Measurements from ENCODE around the gene KCNJ10.
"Not testable (repeated sequence)": the region's sequence is repeated elsewhere in the genome, so short reads cannot be mapped to it uniquely, and the experiment has no call there.

KCNJ10 gene

DNA sequence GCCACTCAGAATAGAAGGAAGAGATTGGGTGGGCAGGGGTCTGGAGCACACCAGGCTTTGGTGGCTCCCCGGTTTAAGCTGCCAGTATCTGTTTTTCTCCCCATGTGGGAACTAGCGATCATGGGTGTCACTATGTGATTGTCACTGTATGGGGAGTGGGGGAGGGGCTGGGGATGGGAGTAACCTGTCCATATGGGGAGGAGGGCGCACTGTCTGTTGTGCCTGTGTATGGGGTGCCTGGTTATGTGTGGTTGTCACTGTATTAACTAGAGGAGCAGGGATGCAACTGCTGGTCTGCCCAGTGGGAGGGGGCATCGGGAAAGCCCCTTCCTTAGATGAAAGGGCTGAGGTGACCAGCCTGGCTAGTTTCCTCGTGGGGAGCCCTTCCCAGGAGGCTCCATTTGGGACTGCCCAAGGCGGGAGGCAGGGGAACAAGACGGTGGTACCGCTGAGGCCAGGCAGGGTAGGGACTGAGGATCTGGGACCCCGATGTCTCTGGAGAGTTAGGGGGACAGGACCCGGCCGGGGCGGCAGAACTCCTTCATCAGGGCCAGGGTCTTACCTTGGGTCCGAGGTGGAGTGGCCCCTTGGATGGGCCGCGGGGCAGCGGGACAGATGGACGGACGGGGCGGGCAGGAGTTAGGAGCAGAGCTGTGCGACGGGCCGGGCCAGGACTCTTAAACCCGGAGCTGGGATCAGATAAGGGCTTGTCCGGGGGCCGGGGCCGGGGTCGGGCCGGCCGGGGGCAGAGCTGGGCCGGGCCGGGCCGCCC, at the start of gene KCNJ10:
KCNJ10 (minus strand) TSS at position 701 of the 772 bp plus-strand sequence. CDS start 27,628 bp downstream, outside the sequence.
- no peak for DNase-seq (ENCODE audit: extremely low read depth in 1 of 2, low read depth in 1 of 2)

DNA sequence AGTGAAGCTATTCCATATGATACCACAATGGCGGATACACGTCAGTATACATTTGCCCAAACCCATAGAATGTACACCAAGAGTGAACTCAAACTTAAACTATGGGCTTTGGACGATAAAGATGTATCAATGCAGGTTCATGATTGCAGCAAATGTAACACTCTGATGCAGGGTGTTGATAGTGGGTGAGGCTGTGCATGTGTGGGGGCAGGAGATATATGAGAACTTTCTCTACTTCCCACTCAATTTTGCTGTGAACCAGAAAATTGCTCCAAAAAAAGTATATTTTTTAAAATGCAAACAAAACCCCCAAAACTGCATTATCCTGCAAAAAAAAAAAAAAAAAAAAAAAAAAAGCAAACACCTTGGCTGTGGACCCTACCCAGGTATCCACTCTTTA, 49.0 kb upstream of the KCNJ10 start:
- DNase-seq (ENCODE audit: extremely low read depth in 1 of 2, low read depth in 1 of 2): no peak

DNA sequence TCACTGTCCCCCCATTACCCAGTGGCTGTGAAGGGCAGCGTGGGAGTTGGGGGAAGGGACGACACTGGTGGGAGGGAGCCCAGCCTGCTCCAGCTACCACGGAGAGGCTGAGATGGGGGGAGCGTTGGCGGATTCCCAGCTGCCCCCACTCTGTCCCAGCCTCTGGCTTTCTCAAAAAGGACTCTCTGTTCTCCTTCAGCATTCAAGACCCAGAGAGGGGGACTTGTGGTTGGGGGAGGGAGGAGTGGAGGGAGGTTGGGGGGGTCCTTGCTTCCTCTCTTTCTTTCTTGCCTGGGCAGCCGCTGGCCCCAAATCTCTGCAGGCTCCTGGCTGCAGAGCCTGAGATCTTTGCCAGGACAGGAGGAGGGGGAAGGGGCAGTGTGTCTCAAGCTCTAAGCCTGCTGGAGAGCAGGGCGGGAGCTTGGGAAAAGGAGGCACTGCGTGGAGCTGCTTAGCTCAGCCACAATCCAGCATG, 47.8 kb upstream of the KCNJ10 start:
- no peak for DNase-seq (ENCODE audit: extremely low read depth in 1 of 2, low read depth in 1 of 2)

DNA sequence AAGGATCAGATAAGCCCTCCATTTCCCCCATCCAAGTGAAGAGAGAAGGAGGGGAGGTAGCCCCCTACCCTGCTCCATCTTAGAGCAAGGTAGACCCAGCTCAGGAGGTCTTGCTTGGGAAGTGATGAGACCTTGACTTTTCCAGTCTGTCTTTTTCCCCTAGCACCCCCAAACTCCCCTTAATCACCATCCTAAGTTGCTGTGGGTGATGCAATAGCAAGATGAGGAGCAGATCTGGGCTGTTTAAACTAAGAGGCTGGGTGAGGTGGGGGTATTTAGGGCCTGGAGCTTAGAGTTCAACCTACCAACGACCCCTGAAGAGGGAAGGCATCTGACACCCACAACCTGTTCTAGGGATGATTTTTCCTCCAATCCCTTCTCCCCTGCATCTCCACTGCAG, 47.3 kb upstream of the KCNJ10 start:
- no peak for DNase-seq (ENCODE audit: extremely low read depth in 1 of 2, low read depth in 1 of 2)

DNA sequence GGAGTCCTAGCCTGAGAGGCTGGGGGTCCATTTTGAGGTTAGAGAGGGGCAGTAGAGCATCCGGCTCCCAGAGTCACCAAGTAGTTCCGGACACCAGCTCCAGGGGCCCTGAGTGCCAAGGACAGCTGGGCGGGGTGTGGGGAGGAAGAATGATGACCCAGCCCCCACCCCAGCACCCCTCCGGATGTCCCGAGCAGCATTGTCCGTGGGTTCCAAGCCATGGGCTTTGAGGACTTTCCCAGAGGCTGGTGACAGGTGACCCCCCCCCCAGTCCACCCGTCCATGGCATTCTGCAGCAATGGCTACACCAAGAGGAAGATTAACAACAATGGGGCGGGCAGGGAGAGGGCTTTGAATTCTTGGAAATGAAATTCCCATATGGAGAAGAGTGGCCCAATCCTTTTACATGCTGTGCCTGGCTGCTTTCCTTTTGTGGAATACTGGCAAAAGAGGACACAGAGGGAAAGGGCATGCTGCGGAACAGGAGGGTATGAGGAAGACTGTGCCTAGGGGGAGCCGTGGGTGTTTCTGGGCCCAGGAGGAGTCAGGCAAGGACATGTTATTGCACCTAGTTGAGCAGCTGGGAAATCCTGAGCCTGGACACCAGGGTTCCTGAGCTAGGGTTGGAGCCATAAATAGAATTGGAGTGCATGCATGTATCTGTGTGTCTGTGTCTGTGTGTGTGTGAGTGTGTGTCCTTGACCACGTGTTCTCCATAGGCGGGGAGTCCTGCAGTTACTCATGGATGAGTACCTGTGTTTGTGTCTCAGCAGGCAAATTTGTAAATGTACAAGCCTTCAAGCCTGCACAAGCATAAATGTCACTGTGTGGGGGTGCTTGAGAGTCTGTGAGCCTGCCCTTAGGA, 46.6 kb upstream of the KCNJ10 start:
- no peak for DNase-seq (ENCODE audit: extremely low read depth in 1 of 2, low read depth in 1 of 2)

DNA sequence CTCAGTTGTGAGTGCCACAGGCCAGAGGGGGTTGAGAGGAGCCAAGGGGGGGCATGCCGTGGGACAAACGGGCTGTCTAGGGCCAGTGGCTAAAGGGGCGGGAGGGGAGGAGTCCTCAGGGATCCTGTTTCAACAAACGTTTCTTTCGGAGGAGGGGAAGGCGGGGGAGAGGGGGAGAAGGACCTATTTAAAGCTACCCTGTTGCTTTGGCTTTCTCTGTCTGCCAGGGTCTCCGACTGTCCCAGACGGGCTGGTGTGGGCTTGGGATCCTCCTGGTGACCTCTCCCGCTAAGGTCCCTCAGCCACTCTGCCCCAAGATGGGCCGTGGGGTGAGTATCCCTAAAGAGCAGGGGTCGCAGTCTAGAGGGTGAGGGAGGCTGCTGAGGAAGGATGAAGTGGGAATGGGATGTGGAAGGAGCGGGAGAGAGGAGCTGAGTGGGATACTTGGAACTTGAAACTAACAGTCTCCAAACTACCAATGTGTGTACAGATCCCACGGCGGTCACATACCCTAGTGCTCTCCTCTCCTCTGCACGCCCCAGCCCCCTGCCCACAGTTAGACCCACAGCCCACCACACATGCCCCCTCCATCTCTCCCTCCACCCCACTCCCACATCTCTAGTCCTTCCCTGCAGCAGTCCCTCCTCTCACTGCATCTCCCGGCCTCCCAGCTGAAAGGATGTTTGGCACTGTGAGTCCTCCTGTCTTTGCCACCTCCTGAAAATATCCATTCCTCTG, 45.8 kb upstream of the KCNJ10 start, which contains the start of gene ATP1A2:
ATP1A2 (plus strand) TSS at position 215 of the 738 bp plus-strand sequence; CDS start at position 318, 103 bp downstream.
- DNase-seq (ENCODE audit: extremely low read depth in 1 of 2, low read depth in 1 of 2): no peak

DNA sequence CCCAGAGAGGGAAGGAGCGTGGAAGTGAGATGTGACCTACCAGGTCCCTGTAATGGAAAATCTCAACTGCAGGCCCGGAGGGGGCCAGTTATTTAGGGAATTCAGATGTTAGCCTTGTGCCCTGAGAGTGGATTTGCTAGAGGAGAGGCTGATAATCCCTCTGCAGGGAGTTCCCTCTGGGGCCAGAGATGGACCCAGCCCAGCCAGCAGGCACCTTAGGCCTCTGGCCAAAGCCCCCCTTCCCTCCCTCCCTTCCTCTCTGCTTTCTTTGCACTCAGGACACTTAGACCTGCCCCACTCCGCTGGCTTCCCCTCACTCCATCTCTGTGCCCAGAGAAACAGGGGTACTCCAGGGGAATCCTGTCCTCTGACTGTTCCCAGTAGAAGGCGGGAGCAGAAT, 44.1 kb upstream of the KCNJ10 start:
- DNase-seq (ENCODE audit: extremely low read depth in 1 of 2, low read depth in 1 of 2): no peak

DNA sequence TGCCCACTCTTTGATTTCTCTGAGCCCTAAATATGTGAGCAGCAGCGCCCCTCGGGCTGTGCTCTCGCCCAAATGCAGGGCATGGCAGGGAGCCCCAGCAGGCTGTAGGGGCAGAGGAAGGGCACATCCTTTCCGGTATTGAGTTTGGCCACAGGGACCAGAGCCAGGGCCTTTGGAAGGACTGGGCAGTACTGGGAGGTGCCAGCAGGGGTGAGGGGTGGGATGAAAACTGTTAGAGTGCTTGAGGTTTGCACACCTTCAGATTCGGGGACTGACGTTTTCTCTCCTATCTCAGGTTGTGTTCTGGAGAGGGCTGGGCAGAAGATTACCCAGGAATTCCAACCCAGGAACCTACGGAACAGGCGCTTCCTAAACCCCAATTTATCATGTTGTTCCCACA, 43.4 kb upstream of the KCNJ10 start:
- no peak for DNase-seq (ENCODE audit: extremely low read depth in 1 of 2, low read depth in 1 of 2)

DNA sequence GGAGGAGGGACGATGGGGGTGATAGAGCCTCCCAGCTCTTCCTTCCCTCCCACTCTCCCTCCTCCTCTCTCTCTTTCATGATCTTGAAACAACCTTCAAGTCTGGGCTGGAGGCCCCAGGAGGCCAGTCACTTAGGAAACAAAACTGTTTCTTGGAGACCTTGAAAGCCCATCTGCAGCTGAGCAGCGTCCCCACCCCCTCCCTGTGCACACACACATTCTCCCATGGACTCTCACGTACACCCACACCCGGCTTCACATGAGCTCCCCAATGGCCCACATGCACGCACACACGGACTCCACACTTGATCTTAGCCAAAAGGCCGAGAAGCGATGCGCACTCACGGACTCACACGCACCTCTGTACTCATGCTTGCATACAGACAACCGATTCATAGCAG, 42.4 kb upstream of the KCNJ10 start:
- DNase-seq (ENCODE audit: extremely low read depth in 1 of 2, low read depth in 1 of 2): no peak

DNA sequence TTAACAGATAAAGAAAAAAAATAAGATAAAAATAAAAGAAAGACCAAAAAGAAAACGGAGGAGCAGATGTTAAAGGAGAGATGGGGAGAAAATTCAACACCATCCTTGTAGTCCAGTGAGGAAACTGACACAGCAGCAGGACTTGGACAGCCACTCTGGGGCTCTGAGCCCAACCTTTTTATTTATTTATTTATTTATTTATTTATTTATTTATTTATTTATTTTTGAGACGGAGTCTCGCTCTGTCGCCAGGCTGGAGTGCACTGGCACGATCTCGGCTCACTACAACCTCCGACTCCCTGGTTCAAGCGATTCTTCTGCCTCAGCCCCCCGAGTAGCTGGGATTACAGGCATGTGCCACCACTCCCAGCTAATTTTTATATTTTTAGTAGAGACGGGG, 41.5 kb upstream of the KCNJ10 start:
- DNase-seq (ENCODE audit: extremely low read depth in 1 of 2, low read depth in 1 of 2): not testable (repeated sequence)

DNA sequence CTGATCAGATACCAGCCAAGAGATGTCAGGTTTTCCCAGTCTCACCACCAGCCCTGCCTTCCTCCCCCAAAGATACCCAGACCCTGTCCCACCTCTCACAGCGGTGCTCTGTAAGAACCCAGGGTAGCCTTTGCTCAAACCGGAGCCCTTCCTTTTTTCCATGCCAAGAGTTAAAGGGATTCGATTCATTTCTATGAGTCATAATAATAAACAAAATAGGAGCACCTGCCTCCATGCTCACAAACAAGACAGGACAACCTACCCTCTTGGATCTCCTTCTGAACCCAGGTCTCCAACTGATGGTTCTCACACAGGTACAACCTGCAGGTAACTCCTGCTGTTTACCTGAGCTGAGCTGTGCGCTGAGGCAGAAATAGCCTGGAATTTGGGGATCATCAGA, 39.7 kb upstream of the KCNJ10 start:
- no peak for DNase-seq (ENCODE audit: extremely low read depth in 1 of 2, low read depth in 1 of 2)

DNA sequence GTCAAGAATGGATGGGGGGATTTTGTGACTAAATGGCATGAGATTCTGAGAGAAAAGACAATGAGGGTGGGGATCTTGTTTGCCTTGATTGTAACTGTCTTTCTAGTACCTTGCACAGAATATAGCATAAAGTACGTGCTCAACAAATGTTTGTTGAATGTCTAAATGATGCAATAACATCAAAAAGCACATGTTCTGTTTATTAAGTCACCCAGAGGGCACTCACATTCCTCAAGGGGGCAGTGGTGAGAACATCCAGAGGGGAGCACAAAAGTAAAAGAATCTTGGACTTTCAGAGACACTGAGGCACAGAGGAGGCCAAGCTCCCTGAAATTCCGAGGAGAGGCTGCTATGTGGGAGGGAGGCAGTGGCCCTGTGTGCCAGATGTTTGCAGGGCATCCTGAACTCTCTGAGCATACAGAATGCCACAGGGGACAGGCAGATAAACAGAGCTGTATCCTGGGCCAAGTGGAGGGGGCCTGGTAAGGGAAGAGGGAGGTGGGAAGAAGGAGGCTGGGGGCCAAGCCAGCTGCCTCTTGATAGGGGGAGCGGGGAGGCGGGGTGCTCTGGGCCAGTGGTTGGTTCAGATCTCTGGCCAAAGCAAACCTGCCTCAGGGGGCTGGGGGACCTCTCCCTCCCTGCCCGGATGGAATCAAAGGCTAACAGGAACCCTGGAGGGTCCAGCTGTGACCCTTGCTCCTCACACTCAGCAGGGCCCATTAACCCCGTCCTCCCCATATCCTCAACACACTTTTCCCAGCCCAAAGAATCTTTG, 39.1 kb upstream of the KCNJ10 start:
- DNase-seq (ENCODE audit: extremely low read depth in 1 of 2, low read depth in 1 of 2): peak in 1 of 2 donors; percentile 28

DNA sequence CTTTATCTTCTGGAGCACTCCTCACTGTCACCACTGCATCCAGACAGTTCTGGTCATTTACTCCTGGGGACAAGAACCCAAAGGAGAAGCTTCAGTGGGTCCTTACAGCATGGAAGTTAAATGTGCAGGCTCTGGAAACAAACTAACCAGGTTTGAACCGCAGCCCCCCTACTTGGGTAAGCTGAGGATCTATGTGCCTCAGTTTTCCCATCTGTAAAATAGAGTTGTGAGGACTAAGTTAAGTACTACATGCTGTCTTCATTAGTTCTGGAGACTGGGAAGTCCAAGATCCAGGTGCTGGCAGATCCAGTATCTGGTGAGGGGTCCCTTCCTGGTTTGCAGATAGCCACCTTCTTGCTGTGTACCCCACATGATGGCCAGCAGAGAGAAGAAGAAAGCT, 37.6 kb upstream of the KCNJ10 start:
- no peak for DNase-seq (ENCODE audit: extremely low read depth in 1 of 2, low read depth in 1 of 2)

DNA sequence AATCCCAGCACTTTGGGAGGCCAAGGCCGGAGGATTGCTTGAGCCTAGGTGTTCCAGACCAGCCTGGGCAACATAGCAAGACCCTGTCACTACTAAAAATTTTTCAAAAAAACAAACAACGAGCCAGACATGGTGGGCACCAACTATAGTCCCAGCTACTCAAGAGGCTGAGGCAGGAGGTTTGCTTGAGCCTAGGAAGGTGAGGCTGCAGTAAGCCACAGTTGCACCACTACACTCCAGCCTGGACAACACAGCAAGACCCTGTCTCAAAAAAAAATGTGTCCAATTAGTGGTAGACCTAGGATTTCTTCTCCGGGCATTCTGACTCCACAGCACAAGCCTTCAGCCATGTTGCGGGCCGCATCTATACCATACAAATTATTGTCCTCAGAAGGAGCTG, 35.2 kb upstream of the KCNJ10 start:
- no peak for DNase-seq (ENCODE audit: extremely low read depth in 1 of 2, low read depth in 1 of 2)

DNA sequence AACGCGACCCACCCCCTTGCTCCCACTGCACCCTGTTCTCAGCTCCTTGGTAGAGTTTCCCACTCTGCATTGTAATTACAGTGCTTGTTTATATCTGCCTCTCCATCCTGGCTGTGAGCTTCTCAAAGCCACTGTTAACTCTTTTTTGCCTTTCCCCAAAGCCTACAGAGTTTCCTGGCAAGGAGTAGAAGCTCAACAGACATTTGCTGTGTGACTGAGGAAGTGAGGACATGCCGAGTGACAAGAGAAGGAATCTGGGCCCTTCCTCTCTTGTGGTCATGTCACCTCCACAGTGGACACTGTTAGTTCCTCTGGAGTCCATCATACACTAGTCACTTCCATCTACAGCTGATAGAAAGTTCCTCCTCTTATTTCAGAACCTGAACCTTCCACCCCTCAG, 34.5 kb upstream of the KCNJ10 start:
- DNase-seq (ENCODE audit: extremely low read depth in 1 of 2, low read depth in 1 of 2): no peak

DNA sequence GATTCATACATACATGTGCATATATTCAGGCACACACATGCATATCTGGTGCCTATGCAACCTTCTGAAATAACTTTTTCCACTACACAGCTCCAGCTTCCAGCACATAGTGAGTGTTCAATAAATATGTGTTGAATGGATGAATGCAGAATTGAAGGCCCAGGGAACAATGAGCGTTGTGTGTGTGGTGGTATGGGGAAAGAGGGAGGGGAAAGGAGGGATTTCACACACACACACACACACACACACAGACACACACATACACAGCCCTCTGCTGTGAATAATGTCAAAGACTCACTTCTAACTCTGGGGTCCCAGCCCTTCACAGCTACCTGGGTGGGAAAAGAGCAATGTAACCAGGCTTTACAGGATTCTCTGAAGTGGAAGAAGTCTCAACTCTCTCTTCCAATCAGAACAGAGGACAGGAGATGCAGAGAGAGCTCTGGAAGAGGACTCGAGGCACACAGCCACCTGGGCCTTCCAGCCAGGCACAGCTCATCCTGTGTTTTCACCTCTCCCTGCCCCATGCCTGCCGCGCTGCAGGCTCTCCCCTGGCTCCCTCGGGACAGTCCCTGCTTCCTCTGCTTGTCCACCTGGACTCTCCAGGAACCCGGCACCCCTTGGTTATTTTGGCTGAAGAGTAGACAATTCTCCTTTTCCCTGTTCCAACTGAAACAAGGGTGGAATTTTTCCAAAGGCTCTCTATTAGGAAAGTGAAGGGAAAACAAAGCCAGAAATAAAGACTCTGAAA, 33.9 kb upstream of the KCNJ10 start:
- DNase-seq (ENCODE audit: extremely low read depth in 1 of 2, low read depth in 1 of 2): no peak

DNA sequence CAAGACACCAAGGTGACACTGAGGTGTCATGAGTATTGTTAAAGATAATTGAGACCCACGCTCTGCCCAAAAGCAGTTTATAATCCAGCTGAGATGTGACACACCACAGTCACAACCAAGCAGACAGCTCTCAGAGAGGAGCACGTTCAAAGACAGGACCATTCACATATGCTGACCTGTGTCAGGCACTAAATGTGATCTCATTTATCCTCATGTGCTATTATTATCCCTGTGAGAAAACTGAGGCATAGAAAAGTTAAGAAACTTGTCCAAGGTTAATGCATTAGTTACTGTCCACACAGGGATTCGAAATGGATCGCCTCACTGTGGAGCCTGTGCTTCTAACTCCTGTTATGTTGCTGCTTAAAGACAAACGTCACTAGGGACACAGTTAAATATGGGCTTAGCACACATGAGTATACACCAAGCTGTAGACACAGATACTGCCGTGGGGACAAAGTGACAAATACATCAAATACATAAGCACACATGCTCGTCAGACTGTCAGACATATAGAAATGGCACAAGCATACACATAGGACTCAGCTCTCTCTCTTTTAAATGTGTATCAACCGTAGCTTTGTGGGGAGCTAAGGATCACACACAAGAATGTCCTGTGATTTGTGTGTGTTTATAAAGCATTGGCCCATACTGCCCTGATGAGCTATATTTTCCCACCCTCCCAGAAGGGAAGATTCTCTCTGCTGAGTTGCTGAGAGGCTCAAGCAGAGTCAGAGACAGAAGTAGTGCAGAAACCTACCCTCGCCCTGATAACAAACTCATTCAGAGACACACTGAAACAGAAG, 32.0 kb upstream of the KCNJ10 start:
- no peak for DNase-seq (ENCODE audit: extremely low read depth in 1 of 2, low read depth in 1 of 2)

DNA sequence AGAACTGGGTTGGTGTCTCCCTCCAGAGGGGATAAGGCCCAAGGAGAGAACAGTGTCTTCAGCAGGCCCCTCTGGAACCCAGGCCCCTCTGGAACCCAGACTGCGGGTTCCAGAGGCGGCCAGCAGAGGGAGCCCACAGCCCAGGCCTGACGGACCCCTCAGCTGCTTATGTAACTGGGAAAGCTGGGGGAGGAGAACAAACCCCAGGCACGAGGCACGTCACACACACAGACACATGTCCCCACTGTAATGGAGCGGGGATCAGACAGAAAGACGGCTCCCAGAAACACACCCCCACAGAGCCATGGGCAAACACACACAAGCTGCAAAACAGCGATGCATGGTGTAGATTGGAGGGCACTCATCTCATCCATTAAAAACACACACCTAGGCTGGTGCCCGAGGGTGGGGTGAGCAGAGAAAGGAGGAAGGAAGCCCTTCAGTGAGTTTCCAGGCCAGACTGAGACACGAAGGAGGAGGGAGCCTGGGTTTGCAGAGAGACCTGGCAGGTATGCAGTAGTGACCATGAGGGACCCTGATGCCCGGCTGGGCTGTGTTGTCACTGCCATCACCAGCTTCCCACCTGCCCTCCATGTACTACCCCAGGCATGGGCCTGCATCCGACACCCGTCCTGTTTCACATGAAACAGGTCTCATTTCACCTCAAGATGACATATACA, 31.2 kb upstream of the KCNJ10 start:
- DNase-seq (ENCODE audit: extremely low read depth in 1 of 2, low read depth in 1 of 2): peak; percentile 44 to 58
